Mammary epithelial cell (primary cell): ENCODE measurements around the gene GGA2.

Experiments used
- CTCF ChIP-seq, 2 donors: IDR thresholded peaks in 1 of 2; conservative IDR thresholded peaks in 1 of 2; 2 replicates each; pipeline ENCODE4 v1.5.1; 2011 to 2012; ENCODE audit warnings: inconsistent platforms in 2 of 2, low read length in 2 of 2, mild to moderate bottlenecking in 2 of 2, control low read depth in 1 of 2, low read depth in 1 of 2; ENCODE audit not compliant: insufficient read depth in 1 of 2; ENCODE audit errors: extremely low read depth in 1 of 2
- EZH2 ChIP-seq: IDR thresholded peaks from 2 replicates; pipeline ENCODE4 v1.6.1; 2012; ENCODE audit warnings: low read length, inconsistent platforms, borderline replicate concordance

- TF ChIP-seq EZH2 (no peak), CTCF (conservative IDR thresholded peaks at IDR 0.05 in 1 of 2, IDR thresholded peaks at IDR 0.05 in 1 of 2; ENCODE audit: extremely low read depth in 1 of 2, insufficient read depth in 1 of 2, low read depth in 1 of 2, low read length in 2 of 2) (no peak)
These were observed 25.6 kb upstream of the GGA2 start for GRCh38 chr16:23535901-23536300.
